Hypothalamus (tissue), 51 donors: Measurements from ENCODE around the gene PLEKHG7.
A peak's percentile ranks its signal among the peaks of the same experiment; 100 is the strongest.

Source experiments
- DNase-seq, 51 donors: peaks; one replicate each; lab custom pipeline; 2025; lab: John Stamatoyannopoulos, UW

PLEKHG7 gene

DNA sequence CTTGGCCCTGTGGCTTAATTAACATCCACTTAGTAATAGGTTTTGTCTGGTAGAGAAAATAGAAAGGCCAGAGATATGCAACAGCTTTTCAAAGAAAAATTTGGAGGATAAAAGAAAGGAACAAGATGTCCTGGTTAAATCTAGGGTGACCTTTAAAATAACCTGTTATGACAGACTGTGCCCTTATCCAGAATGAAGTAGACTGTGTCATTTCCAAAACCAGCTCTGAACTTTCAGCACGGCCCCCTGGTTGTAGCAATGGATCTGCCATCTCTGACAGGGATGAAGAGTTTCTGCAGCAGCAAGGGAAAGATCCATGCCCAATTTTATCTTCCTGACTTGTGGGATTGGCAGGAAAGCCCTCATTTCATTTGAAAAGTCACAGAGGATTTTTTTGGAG is 5.1 kb downstream of the PLEKHG7 start:
- no peak for DNase-seq

DNA sequence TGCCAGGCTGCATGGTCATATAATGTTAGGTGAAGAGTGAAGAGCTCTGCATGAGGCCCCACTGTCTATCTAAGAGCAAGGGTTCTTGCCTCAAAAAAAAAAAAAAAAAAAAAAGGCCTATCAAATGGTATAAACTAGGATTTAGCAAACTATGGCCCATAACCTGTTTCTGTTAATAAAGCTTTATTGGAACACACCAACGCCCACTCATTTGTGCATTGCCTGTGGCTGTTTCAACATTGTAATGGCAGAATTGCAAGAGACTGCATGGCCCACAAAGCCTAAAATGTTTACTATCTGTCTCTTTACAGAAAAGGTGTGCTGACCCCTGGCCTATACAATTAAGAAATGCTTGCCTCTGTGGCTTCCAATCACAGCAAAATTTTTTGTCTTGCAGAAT is 12.8 kb downstream of the PLEKHG7 start:
- DNase-seq: no peak

DNA sequence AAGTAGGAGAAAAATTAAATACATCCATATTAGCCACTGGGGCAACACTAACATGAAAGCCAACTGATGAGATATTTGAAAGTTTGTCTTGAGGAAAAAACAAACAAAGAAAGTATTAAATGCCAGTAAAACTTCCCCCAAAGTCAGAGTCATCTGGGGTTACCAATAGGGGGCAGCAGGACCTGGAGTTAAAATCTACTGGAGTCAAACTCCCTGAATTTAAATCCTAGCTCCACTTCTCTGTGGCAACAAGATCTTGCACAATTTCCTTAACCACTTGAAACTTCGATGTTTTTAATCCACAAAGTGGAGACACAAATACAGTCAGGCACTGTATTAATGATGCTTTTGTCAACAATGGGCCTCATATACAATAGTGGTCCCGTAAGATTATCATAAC is 14.4 kb downstream of the PLEKHG7 start:
- DNase-seq: peak in 1 of 51 donors; percentile 2

DNA sequence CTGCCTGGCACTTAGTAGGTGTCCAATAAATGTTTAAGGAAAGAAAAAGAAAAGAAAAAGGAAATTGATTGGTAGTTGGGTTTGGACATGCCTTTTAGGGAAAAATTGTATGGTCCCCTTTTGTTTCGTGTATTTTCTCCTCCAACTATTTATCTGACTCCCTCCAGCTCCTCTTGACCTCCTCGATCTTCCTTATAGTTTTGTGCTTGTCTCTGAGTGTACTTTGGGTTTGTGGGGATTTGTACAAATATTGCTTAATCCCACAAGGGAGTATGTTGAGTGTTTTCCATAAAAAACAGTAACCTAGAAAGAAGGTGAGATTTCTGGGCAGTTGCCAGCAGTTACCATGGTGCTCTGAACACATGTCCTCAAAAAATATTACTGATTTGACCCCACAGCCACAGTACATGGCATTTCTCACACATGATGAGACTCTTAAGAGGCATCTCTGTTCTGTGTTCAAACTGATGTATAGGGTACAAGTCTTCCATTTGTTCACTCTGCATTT is 15.7 kb downstream of the PLEKHG7 start:
- no peak for DNase-seq

DNA sequence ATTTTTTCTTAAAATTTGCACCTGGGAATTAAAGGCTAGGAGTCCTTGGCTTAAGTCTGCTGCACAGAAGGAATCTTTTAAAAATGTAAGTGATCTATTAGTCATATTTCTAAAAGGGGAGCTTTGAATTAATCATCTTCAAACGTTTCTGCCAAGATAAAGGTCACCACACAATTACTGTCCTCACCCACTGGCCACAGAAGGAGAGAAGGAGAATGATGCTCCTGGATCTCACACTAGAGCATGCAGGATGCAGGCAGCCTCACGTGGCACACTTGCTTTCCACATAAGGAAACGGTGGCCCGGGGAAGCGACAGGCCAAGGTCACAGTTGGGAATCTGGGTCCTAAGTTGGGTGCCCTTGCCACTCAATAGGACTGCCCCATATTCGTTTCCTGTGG is 16.9 kb downstream of the PLEKHG7 start:
- DNase-seq: no peak

DNA sequence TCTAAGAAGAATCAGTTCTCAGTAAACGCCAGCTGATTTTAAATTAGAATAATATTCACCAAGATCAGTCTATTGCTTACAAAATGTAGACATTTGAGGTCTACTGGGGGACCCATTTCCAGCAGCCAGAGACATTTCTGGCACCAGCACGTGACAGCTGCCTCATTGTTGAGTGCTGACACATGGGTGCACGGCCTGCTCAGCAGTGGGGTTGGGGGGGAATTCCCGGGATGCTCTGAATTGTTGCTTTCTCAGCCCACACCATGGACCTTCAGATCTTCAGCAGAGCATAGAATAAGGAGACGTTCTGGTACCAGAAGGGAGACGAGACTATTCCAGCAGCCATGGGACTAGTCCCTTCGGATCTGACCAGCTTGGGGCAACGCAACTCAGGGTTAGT is 18.3 kb downstream of the PLEKHG7 start:
- no peak for DNase-seq

DNA sequence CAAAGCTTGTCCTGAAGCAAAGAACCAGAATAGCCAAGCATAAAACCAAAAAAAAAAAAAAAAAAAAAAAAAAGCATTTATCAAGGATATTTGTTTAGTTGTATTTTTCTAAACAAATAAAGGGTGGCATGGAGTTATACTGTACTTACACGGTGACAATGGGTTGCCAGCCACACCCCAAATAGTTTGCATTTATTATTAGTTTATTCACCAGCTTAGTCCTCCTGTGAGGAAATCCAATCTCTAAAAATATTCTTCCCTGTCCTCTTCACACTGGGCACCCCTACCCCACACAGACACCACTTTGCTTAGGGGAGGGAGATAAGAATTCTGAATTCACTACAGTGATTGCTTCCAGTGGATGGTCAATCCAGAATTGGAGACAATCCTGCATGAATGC is 18.9 kb downstream of the PLEKHG7 start:
- no peak for DNase-seq

DNA sequence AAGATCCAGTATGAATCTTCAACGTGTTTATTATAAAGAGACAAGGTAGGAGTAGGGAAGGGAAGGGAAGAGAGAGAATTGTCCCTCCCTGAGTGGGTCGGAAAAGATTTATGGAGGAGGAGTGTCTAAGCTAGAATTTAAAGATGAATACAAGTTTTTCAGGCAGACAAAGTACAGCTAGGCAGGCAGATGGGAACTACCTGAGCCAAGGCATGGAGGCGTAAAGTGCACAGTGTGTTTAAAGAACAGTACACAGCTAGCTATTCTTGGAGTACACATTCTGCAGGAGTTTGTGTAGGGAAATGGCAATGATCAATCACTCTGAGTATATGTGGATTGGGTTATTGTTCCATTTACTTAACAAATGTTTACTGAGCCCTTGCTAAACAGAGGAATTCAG is 20.1 kb downstream of the PLEKHG7 start:
- DNase-seq: peak in 2 of 51 donors; percentile 8

DNA sequence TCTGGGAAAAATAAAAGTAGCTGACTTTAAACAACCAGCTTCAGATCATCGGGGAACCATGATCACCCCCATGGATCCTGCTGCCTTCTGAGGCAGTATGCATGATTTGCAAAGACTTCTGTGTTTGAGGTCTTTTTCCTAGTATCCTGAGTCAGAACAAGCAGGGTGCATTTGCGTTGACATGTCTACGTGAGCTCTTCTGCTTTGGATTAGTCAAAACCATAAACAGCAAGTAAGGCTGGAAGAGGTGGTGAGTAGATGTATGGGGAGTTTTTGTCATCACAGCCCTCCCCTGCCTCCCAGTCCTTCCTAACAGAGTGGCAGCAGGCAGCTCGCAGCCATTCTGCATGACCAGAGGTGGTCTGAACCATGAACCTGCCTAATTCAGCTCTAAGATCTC is 24.1 kb downstream of the PLEKHG7 start:
- DNase-seq: no peak

DNA sequence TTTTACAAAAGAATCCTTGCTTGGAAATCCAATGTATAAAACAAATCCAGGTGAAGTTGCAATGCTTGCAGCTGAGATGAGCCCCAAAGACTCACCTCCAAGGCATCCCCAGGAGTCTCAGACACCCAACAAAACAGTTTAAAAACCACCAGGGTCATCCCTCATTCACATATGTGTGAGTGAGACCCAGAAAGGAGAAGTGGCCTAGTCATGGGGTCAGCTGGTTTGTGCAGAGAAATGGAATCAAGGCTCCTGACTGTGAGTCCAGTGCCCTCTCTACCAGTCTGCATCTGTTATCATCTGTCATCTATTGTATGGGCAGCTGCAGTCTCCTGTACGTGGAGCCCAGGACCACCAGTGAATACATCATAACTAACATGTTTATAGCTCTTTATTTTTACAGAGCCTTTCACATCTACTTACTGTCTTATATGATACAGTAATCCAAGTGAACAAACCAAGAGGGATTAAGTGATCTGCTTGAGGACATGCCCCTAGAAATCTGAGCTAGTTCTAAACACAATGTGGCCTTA is 27.1 kb downstream of the PLEKHG7 start:
- DNase-seq: no peak

DNA sequence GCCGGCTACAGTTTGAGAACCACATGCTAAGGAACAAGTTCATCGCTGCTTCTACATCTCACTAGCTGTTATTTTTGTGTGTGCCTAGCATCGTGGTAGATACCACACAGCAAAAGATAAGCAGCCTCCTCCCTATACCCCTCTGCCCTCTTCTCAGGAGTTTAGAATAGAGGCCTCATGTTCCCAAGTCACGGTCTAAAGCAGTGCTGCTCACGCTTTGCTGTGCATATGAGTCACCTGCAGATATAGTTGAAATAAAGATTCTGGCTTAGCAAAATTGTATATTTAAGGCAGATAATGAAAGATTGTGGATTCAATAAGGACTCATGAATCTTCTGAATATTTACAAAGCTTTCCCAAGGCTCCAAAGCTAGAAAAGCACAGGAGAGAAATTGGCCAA is 28.0 kb downstream of the PLEKHG7 start:
- no peak for DNase-seq

DNA sequence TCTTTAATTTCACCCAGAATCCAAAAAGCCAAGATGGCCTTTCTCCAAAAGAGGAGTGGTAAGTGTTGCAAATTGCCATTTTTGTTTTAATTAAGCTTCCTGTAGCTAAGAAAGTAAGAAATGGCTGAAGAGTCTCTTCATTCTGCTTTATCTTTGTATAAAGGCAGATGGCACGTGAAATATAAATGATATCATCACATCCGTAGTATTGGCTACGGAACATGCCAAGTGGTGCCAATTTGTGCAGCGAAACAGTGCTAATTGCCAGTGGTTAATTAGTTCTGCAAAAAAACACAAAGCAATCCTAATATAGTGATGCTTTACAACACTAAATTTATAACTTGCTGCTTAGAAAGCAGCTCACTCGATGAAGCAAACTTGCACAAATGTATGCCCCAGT is 29.4 kb downstream of the PLEKHG7 start:
- DNase-seq: no peak

DNA sequence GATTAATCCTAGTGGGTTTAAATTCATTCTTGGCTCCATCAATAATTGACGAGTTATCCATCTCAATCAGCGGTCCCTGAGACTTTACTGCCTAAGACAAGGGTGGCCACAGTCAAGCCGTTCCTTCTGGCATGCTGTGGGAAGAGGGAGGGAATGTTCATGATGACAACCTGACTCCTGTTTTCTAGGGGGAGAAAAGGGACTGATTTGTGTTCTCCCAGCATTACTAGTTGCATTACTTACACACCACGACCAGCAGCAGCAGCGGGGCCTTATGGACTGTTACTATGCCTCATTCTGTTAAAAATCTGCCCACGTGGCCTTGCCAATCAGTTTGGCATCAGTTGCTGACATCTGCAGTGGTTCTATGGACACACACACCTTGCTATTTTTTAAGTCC is 29.9 kb downstream of the PLEKHG7 start:
- DNase-seq: no peak

DNA sequence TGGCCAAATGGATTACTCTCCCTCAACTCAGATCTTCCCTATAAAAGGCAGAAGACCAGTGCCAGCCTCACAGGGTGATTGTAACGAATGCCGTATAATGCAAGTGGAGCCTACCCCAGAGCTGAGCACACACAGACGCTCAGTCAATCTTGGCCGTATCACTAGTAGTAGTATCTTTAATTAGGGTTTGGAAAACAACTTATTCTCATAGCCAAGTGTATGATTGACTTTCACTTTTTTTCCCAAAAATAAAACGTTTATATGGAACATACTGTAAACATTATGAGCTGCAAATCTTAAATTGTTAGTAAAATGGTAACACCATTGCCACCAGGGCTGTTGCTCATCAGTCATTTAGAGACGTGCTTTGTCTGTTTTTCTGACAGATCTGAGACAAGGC is 30.4 kb downstream of the PLEKHG7 start:
- DNase-seq: no peak

DNA sequence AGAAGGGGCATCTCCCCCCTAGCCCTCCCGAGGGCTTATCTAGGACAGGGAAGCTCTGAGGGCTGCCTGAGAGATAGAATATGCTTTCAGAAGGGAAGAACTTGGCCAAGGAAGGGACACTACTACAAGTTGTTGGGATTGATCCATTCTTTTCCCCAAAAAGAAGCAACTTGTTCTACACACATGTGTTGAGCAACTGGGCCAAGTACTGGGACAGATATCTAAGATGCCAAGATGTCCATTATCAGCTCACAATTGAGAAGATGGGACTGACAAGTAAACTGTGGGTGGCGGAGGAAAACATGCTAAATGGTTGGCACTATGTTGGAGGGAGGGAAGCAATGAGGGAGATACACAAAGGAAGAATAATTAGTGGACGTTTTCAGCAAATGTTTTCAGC is 30.9 kb downstream of the PLEKHG7 start:
- DNase-seq: no peak

DNA sequence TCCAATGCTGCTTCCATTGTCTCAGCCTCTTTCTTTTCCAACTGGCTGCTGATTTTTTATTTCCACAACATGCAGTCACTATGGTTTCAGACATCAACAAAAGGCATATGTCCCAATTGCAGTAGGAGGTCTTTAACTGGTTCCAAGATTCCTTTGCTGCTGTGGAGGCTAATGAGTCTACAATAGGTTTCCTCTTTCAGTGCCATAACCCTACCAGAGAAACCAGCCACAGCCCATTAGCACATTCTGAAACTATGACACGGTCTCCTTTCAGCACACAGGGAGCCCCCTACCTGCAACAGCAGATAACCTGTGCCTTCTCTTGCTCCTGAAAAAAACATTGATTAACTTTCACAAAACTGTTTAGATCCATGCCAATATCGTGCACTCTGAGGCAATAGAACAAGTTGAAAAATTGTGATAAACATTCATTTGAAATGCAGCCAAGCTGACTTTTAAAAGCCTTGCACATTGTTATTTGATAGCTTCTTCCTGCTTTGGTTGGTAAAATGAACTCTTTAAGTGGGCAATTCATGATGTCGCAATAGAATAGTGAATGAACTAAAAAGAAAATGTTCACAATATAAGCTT is 32.4 kb downstream of the PLEKHG7 start:
- peak in 2 of 51 donors; percentile 3 to 30 for DNase-seq

DNA sequence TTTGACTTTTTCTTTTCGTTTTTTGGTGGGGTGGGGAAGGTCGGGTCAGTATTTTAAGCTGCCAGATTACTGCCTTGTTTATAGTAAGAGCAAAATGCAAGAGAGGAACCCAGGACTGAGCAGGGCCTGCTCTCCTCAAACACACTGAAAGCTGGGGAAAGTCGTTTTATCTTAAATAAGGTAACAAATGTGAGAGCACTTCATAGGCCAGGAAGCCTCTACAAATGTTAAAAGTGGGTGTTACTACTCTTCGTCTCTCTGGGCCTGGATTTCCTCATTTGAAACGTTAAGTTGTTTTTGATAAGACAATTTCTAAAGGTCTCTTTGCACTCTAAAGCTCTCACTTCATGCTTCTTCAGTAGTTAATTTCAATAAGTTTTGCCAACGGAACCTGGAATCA is 33.8 kb downstream of the PLEKHG7 start:
- DNase-seq: no peak

DNA sequence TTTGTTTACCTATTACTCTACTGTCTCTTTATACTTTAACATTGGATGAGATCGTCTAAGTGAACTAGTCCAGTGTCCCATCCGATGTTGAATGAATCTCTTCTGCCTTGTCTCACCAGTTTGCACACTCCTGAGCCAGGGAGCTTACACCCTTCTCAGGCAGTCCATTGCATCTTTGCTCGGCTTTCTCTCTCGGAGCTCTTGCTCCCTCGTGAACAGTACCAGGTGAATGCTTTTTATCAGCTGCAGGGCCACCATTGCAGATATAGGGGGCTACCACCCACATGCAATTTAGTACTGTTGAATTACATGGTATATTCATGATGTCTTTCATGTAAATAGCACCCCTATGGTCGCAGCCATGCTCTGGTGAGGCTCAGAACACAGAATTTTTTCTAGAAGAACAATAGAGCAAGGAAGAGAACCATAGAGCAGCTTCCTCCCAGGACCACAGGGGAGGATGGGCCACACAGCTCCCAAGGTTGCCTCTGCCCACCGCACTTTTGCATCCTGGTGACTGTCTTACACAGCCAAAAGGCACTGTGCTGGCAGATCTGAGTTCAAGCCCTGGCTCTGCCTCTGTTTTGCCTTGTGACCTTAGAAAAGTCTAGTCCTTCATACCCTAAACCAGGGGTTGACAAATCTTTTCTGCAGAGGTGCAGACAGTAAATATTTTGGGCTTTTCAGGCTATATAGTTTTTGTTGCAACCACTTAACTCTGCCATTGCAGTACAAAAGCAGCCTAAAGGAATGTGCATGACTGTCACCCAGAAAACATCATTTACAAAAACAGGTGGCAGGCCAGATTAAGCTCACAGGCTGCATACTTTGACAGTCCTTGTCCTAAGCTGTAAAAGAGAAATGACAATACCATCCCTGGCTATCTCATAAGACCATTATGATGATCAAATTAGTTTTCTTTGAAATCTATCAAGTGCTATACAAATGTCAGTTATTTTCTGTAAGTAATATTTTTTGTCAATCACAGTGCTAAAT is 35.4 kb downstream of the PLEKHG7 start:
- no peak for DNase-seq

DNA sequence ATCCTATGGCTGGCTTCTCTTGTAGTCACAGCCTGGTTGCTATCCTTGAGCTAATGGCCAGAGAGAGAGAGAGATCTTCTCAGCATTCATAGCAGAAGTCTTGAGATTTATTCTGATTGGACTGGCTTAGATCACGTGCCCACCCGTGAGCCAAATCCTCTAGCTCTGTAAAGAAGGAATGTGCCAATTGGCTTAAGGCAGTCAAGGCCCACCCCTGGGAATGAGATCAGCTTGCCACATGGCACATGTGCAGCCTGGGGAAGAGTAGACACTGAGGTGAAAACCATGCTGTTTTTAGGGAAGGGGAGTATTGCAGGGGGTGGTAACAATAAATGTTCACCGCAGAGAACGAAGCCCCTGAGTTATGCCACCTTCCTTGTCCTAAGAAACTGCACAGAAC is 36.3 kb downstream of the PLEKHG7 start:
- DNase-seq: no peak

DNA sequence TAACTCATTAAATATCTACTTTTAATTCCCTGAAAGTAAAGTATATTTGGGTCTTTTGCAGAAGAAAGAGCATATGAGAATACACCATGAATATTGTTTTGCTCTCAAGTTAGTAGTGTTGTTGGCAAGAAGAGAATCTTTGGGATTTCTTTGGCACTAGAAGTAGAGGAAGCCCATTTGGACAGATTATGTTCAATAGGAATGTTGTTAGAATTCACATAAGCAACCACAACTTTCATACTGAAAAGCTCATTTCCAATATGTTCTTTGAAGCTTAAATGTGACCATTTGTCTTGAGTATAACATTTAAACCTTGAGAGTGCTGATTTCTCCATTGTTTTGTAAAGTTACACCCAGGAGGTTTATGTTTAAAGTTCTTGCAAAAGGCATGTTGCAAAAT is 37.6 kb downstream of the PLEKHG7 start:
- DNase-seq: no peak

DNA sequence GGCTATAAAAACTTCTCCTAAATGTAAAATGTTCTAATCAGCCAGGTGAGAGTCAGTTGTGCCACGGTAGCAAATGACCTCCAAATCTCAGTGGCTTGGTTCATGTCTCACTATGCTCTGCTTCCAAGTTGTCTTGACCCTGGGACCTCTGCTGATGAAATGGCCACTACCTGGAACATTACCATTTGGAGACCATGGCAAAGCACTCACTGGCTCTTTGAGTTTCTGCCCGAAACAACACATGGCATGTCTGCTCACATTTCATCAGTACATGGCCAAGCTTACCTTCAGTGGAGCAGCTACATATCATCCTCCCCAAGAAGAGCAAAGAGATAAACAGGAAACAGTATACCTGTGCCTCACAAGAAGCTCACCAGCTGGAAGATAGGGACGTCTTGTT is 40.2 kb downstream of the PLEKHG7 start:
- DNase-seq: no peak
